Thoracic aorta (tissue), 2 donors: ENCODE data around the gene POGZ. TPM values are rescaled to one million over a fixed set of nuclear protein-coding genes. Genes with fewer than 3 reads are reported as not detected.

ENCODE experiments used
- ATAC-seq: fragments of 150-250 bp; one replicate; pipeline ENCODE4 v1.8.0; 2017; ENCODE audit warnings: low read depth; ENCODE audit not compliant: insufficient number of reproducible peaks, low FRiP score
- DNase-seq: peaks from one replicate; pipeline ENCODE4 v3.0.0-alpha.2; 2020; ENCODE audit warnings: low spot score
- H3K27ac ChIP-seq, 2 donors: fragments of 200-600 bp; sonication (generic); 1 replicate in 1 of 2; 2 replicates in 1 of 2; pipeline ENCODE4 v1.5.1; 2016; ENCODE audit warnings: mild to moderate bottlenecking in 2 of 2, moderate library complexity in 2 of 2
- H3K27me3 ChIP-seq: fragments of 200-600 bp; sonication (generic); replicated peaks from 2 replicates; pipeline ENCODE4 v1.6.0; 2016; ENCODE audit warnings: mild to moderate bottlenecking; ENCODE audit not compliant: insufficient read depth
- H3K36me3 ChIP-seq: fragments of 200-600 bp; sonication (generic); one replicate; pipeline ENCODE4 v1.5.1; 2016
- H3K4me1 ChIP-seq, 2 donors: fragments of 200-600 bp; sonication (generic); 1 replicate in 1 of 2; 2 replicates in 1 of 2; pipeline versions ENCODE4 v1.5.1 to v1.6.0; 2016; ENCODE audit warnings: low read depth in 2 of 2, mild to moderate bottlenecking in 1 of 2; ENCODE audit not compliant: control insufficient read depth in 1 of 2
- H3K4me3 ChIP-seq: fragments of 200-600 bp; sonication (generic); 2 replicates; pipeline ENCODE4 v1.5.1; 2016; ENCODE audit warnings: mild to moderate bottlenecking
- H3K9me3 ChIP-seq: fragments of 200-600 bp; sonication (generic); 2 replicates; pipeline ENCODE4 v1.5.1; 2016
- total RNA-seq, 2 donors: library from RNA; depleted of rRNA; stranded (reverse); fragments of >200 nt; gene quantifications; one replicate each; pipeline versions ENCODE4 v1.1.0 to v1.2.3, GENCODE V29; 2016
- TF ChIP-seq, protein P1 (sequence below): fragments of 200-600 bp; sonication (generic); IDR thresholded peaks from one replicate; pipeline ENCODE4 v1.5.1; 2019; ENCODE audit warnings: antibody characterized with exemption

Gene POGZ
- total RNA-seq, 2 donors from 2014 or later: 64.1 to 76.9 TPM

DNA sequence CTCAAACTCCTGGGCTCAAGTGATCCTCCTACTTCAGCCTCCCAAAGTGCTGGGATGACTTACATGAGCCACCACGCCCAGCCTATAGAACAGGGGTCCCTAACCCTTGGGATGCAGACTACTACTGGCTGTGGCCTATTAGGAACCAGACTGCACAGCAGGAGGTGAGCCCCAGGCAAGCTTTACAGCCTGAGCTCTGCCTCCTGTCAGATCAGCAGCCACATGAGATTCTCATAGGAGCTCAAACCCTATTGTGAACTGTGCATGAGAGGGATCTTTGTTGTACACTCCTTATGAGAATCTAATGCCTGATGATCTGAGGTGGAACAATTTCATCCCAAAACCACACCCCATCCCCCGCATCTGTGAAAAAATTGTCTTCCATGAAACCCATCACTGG, 73.3 kb downstream of the POGZ start:
- H3K27me3 ChIP-seq: no peaks in the 10 kb centered on the region
- DNase-seq: no peak
- H3K27ac ChIP-seq: no peak overlapping the region
- no peaks in the 10 kb centered on the region for H3K36me3 ChIP-seq
- no peak for ATAC-seq
- TF ChIP-seq, protein P1, sequence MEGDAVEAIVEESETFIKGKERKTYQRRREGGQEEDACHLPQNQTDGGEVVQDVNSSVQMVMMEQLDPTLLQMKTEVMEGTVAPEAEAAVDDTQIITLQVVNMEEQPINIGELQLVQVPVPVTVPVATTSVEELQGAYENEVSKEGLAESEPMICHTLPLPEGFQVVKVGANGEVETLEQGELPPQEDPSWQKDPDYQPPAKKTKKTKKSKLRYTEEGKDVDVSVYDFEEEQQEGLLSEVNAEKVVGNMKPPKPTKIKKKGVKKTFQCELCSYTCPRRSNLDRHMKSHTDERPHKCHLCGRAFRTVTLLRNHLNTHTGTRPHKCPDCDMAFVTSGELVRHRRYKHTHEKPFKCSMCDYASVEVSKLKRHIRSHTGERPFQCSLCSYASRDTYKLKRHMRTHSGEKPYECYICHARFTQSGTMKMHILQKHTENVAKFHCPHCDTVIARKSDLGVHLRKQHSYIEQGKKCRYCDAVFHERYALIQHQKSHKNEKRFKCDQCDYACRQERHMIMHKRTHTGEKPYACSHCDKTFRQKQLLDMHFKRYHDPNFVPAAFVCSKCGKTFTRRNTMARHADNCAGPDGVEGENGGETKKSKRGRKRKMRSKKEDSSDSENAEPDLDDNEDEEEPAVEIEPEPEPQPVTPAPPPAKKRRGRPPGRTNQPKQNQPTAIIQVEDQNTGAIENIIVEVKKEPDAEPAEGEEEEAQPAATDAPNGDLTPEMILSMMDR: no peak
- no peaks in the 10 kb centered on the region for H3K9me3 ChIP-seq
- no peak overlapping the region for H3K4me3 ChIP-seq
- no peaks in the 10 kb centered on the region for H3K4me1 ChIP-seq

DNA sequence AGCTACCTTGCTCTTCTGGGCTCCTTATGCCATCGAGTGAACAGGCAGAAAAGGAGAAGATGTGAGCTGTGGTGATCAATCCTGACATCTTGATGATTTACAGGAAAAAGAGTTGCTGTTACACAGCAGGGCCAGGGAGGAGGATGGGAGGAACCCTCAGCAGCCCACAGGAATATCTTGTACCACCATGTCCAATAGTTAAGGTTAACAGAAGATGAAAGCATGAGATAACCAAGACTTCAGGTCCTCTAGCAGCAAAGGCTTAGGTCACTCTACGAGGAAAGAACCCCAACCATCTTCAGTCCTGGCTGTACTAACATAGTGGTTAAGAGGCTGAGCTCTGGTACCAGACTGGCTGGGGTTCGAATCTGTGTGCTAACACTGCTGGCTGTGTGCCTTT, 74.7 kb downstream of the POGZ start:
- H3K27ac ChIP-seq: no peak overlapping the region
- no peak for DNase-seq
- ATAC-seq: no peak
- H3K4me3 ChIP-seq: no peak overlapping the region
- H3K9me3 ChIP-seq: no peaks in the 10 kb centered on the region
- H3K4me1 ChIP-seq: no peaks in the 10 kb centered on the region
- TF ChIP-seq, protein P1: no peak
- no peaks in the 10 kb centered on the region for H3K27me3 ChIP-seq
- no peaks in the 10 kb centered on the region for H3K36me3 ChIP-seq

DNA sequence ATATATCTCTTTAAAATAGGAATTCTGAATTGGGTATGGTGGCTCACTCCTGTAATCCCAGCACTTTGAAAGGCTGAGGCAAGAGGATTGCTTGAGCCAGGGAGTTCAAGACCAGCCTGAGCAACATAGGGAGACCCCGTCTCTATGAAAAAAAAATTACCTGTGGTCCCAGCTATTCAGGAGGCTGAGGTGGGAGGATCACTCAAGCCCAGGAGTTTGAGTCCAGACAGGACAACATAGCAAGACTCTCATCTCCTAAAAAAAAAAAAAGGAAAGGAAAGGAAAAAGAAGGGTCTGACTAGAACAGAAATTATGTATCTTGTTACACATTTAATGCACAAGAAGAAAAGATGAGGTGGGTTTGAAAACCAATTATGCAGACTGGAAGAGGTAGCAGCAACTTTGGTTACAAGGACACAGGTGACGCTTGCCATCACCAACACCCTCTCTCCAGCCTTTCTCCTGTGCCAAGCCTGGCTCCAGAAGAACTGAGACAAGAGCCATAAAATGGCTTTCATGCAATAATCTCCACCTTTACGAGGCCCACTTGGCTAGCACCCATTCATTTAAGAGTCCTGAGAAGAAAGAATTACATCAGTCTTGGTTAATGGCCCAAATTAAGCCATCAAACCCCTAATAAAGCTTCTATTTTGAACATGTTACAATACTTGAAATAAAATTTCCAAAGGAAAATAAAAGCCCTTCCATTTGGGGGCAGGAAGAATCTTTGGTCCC, 82.0 kb downstream of the POGZ start:
- no peak for ATAC-seq
- H3K9me3 ChIP-seq: no peaks in the 10 kb centered on the region
- H3K36me3 ChIP-seq: no peaks in the 10 kb centered on the region
- no peak overlapping the region for H3K27ac ChIP-seq
- H3K27me3 ChIP-seq: no peaks in the 10 kb centered on the region
- no peak for DNase-seq
- H3K4me1 ChIP-seq: peaks cover 4 to 11% of the 10 kb centered on the region in 2 donors
- TF ChIP-seq, protein P1: no peak
- no peak overlapping the region for H3K4me3 ChIP-seq

DNA sequence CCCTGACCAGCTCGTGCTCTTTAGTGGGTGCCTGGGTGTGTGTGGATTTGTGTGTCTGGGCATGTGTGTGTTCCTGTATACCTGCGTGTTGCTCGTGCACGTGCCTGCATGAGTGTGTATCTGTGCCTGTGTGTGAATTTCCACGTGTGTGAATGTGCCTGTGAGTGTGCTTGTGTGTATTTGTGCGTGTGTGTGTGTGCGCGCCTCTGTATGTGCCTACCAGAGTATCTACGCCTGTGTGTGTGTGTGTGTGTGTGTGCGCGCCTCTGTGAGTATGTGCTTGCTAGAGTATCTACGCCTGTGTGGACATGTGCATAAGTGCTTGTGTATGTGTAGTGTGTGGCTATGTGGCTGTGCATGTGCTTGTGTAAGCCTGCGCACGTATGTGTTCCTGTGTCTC, 86.1 kb downstream of the POGZ start:
- ATAC-seq (no peak), DNase-seq (no peak)
- TF ChIP-seq, protein P1: no peak

DNA sequence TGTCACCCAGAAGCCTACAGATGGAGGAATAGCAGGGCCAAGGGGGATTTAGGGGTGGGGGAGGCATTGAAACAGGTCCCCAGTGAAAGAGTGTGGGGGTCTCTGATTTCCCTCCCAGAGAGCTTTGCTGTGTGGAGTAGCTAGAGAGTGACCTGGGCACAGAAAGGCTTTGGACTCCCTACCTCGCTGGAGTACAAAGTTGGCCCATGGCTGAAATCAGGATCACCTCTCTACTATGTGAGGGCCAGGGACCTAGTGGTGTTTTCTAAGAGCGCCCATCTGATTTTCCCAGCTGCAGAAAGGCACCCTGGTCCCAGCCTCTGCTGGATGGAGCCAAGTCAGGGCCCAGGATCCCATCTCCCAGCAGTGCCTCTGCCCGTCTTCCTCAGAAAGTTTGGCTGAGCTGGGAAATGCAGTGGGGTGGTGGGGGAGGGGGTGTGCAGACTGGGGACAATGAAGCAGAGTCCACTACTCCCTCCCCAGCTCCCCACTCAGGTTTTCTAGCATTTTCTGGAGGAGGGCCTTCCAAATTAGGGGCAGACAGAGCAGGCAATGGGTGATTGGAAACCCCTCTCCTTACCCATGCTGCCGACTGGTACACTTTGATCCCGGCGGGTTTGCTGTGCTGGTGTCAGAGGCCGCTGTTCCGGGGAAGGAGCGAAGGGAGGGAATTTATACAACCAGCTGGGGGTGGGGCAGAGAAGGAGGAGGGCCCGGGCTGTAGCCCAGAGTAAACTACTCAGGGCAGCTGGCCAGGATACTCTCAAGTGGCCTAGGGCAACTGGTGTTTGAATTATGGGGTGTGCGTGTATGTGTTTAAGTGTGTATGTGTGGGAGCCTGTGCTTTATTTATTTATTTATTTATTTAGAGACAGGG, 87.0 kb downstream of the POGZ start, which contains the start of gene SELENBP1:
Gene SELENBP1, minus strand, starts transcription at position 648 of the 877 bp plus-strand sequence. Its CDS starts 64 bp downstream, at position 584.
- H3K4me3 ChIP-seq: peak within 1 kb of the TSS; percentile 67
- no peaks in the 10 kb centered on the region for H3K9me3 ChIP-seq
- H3K4me1 ChIP-seq: peaks cover 27 to 43% of the 10 kb centered on the region in 2 donors
- DNase-seq: peak; percentile 52
- peak; percentile 68 for ATAC-seq
- H3K27me3 ChIP-seq: no peaks in the 10 kb centered on the region
- TF ChIP-seq, protein P1: no peak
- H3K36me3 ChIP-seq: peaks cover 12% of the 10 kb centered on the region
- H3K27ac ChIP-seq: peak within 1 kb of the TSS; percentile 69 to 74

More for the DNA sequence above, 86.1 kb downstream of the POGZ start:
- H3K36me3 ChIP-seq: peaks cover 12% of the 10 kb centered on the region
- H3K4me1 ChIP-seq: peaks cover 27 to 43% of the 10 kb centered on the region in 2 donors
- no peak overlapping the region for H3K27ac ChIP-seq
- no peaks in the 10 kb centered on the region for H3K9me3 ChIP-seq
- no peak overlapping the region for H3K4me3 ChIP-seq
- no peaks in the 10 kb centered on the region for H3K27me3 ChIP-seq
